Hematopoietic multipotent progenitor cell treated with erythropoietin and hydrocortisone succinate and interleukin-3 and kit ligand, for 4 days (in vitro differentiated cells): ENCODE results near the gene PLA2G4F.
A peak's percentile ranks its signal among the peaks of the same experiment; 100 is the strongest.

Experiments
- DNase-seq: peaks from one replicate; pipeline ENCODE4 v3.0.0-alpha.2; 2015

The PLA2G4F gene

GRCh38 chr15:42131006-42131405 is 25.4 kb downstream of the PLA2G4F start:
- no peak for DNase-seq

- no peak for DNase-seq
Observed at GRCh38 chr15:42130246-42130986, 26.0 kb downstream of the PLA2G4F start.

GRCh38 chr15:42129364-42129763 is 27.1 kb downstream of the PLA2G4F start:
- no peak for DNase-seq

- DNase-seq: no peak
Observed at GRCh38 chr15:42128476-42128875, 28.0 kb downstream of the PLA2G4F start.

GRCh38 chr15:42123546-42123945 is 32.9 kb downstream of the PLA2G4F start:
- DNase-seq: no peak

GRCh38 chr15:42121682-42122081 is 34.8 kb downstream of the PLA2G4F start:
- DNase-seq: peak; percentile 62

- peak; percentile 84 for DNase-seq
Observed at GRCh38 chr15:42121021-42121420, 35.4 kb downstream of the PLA2G4F start.

GRCh38 chr15:42120285-42120684 is 36.2 kb downstream of the PLA2G4F start:
- peak; percentile 45 for DNase-seq

GRCh38 chr15:42119446-42119760 is 37.0 kb downstream of the PLA2G4F start:
- no peak for DNase-seq

GRCh38 chr15:42118650-42119445 is 37.6 kb downstream of the PLA2G4F start:
- peak; percentile 77 for DNase-seq

- DNase-seq: peak; percentile 85
Observed at GRCh38 chr15:42111924-42112323, 44.5 kb downstream of the PLA2G4F start.

- DNase-seq: no peak
Observed at GRCh38 chr15:42110367-42110766, 46.1 kb downstream of the PLA2G4F start.

- DNase-seq: peak; percentile 46
Observed at GRCh38 chr15:42108806-42109205, 47.6 kb downstream of the PLA2G4F start.

GRCh38 chr15:42108189-42108588 is 48.2 kb downstream of the PLA2G4F start:
- DNase-seq: no peak

GRCh38 chr15:42107473-42107872 is 49.0 kb downstream of the PLA2G4F start:
- no peak for DNase-seq

GRCh38 chr15:42106288-42106687 is 50.1 kb downstream of the PLA2G4F start:
- DNase-seq: no peak

GRCh38 chr15:42104095-42104891 is 52.1 kb downstream of the PLA2G4F start:
- DNase-seq: no peak

- no peak for DNase-seq
Observed at GRCh38 chr15:42102646-42103235, 53.7 kb downstream of the PLA2G4F start.

GRCh38 chr15:42101861-42102260 is 54.6 kb downstream of the PLA2G4F start:
- no peak for DNase-seq

GRCh38 chr15:42100021-42100800 is 56.2 kb downstream of the PLA2G4F start:
- DNase-seq: peak; percentile 37

GRCh38 chr15:42097018-42097417 is 59.4 kb downstream of the PLA2G4F start:
- no peak for DNase-seq

- DNase-seq: no peak
Observed at GRCh38 chr15:42094512-42094963, 61.9 kb downstream of the PLA2G4F start, which contains the start of gene PLA2G4D. TSS of gene PLA2G4D (minus strand) at chr15:42094562. CDS start at chr15:42094459, 103 bp downstream.
